ENCODE data around the gene EFCAB7. TPM values are rescaled to one million over a fixed set of nuclear protein-coding genes. Genes with fewer than 3 reads are reported as not detected.

EFCAB7 gene
- total RNA-seq, 1 experiment from 2014 or later, result 3.0 TPM

DNA sequence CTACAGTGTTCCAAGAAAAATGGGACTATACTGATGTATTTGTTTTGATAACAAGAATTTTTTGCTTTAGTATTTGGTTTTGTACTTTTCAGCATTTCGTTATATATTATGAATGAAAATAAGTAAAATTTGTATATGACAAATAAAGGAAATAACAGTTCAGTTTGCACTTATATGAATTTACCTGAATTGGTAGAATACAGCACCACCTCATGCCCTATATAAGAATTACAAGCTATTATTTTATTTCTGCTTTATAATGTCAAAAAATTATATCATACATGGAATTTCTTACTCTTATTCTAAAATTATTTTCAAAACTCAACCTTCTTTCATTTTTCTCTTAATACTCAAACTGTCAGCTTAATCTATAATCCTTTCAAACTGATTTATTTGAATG, 14.6 kb downstream of the EFCAB7 start:
- Histone ChIP-seq H3K4ac (ENCODE audit: low read depth, low read length) (no peak overlapping the region), H2BK20ac (ENCODE audit: low read depth, low read length, poor library complexity, severe bottlenecking) (no peak overlapping the region), H2AFZ (ENCODE audit: low read length) (no peak overlapping the region), H2AK5ac (ENCODE audit: insufficient read length, low read length) (no peak overlapping the region), H4K20me1 (ENCODE audit: control insufficient read depth, insufficient read depth, insufficient read length) (no peaks in the 10 kb centered on the region), H3K4me2 (ENCODE audit: insufficient read depth, insufficient read length, low read length) (no peak overlapping the region), H3T11ph (ENCODE audit: low read length) (no peak overlapping the region), H4K5ac (ENCODE audit: insufficient read length, low read depth, low read length) (no peak overlapping the region), H3K14ac (ENCODE audit: insufficient read depth, low read length) (no peak overlapping the region), H3K79me2 (ENCODE audit: insufficient read depth, low read length) (no peaks in the 10 kb centered on the region), H3K18ac (ENCODE audit: insufficient read length, low read depth, low read length) (no peak overlapping the region), H2BK120ac (ENCODE audit: low read depth, low read length, poor library complexity, severe bottlenecking) (no peak overlapping the region), H4K91ac (ENCODE audit: insufficient read length, low read depth, low read length) (no peak overlapping the region), H3K27ac (ENCODE audit: insufficient read length, low read depth, low read length) (no peak overlapping the region), H3K23ac (ENCODE audit: insufficient read length, low read depth, low read length) (no peak overlapping the region), H3K23me2 (ENCODE audit: insufficient read length, low read depth, low read length, poor library complexity, severe bottlenecking) (no peaks in the 10 kb centered on the region), H4K8ac (replicated peaks; ENCODE audit: insufficient read length, low read depth, low read length) (no peak overlapping the region), H3K9me3 (ENCODE audit: control insufficient read depth, low read depth, low read length) (no peaks in the 10 kb centered on the region), H3K9ac (ENCODE audit: extremely low read depth, insufficient read length, low read length) (no peak overlapping the region), H3K56ac (ENCODE audit: insufficient read length, low read depth, low read length) (no peak overlapping the region), H3K4me1 (ENCODE audit: insufficient read depth, low read length) (no peaks in the 10 kb centered on the region; the same call in 1 of the 2 replicates), H2BK15ac (ENCODE audit: low read depth, low read length) (no peak overlapping the region), H2BK5ac (ENCODE audit: insufficient read length, low read length) (no peak overlapping the region), H3K79me1 (ENCODE audit: insufficient read depth, low read depth, low read length, poor library complexity, severe bottlenecking) (no peaks in the 10 kb centered on the region), H3K27me3 (ENCODE audit: insufficient read depth, low read length) (no peaks in the 10 kb centered on the region), H2BK12ac (ENCODE audit: insufficient read length, low read depth, low read length) (no peak overlapping the region)
- Mint-ChIP-seq H3K27ac (no peak overlapping the region), H3K9me3 (no peaks in the 10 kb centered on the region), H3K4me3 (no peak overlapping the region), H3K4me1 (peaks cover 7 to 10% of the 10 kb centered on the region in 2 experiments), H3K27me3 (ENCODE audit: low read depth) (no peaks in the 10 kb centered on the region), H3K36me3 (ENCODE audit: insufficient read depth in 1 of 3, low read depth in 3 of 3) (no peaks in the 10 kb centered on the region; a peak in 1 of 7 replicates)
- TF ChIP-seq, protein P1, sequence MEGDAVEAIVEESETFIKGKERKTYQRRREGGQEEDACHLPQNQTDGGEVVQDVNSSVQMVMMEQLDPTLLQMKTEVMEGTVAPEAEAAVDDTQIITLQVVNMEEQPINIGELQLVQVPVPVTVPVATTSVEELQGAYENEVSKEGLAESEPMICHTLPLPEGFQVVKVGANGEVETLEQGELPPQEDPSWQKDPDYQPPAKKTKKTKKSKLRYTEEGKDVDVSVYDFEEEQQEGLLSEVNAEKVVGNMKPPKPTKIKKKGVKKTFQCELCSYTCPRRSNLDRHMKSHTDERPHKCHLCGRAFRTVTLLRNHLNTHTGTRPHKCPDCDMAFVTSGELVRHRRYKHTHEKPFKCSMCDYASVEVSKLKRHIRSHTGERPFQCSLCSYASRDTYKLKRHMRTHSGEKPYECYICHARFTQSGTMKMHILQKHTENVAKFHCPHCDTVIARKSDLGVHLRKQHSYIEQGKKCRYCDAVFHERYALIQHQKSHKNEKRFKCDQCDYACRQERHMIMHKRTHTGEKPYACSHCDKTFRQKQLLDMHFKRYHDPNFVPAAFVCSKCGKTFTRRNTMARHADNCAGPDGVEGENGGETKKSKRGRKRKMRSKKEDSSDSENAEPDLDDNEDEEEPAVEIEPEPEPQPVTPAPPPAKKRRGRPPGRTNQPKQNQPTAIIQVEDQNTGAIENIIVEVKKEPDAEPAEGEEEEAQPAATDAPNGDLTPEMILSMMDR (conservative IDR thresholded peaks at IDR 0.05), result peak; percentile 60; the same call in 2 of the 3 replicates
- no CpG with 5 or more reads among the region's 1 CpG for WGBS (ENCODE audit: extremely low coverage, insufficient read length, low lambda C conversion rate)
- DNase-seq, result no peak
